ENCODE results near the gene CNR2.
"Not testable (repeated sequence)": the region's sequence is repeated elsewhere in the genome, so short reads cannot be mapped to it uniquely, and the experiment has no call there.

Gene CNR2

GRCh38 chr1:23916209-23917131 lies 3.3 kb upstream of the CNR2 start:
- DNase-seq (ENCODE audit: low read depth): peak; percentile 27

DNA sequence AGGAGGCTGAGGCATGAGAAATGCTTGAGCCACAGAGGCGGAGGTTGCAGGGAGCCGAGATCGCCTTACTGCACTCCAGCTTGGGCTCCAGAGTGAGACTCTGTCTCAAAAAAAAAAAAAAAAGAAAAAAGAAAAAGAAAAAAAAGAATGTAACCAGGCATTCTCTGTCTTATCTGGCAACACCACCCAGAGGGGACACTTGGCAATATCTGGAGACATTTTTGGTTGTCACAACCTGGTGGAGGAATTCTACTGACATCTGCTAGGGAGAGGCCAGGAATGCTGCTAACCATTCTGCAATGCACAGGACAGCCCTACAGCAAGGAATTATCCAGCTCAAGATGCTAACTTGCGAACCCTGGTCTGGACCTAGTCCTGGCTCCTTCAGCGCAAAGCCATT lies 2.3 kb upstream of the CNR2 start:
- no peak for DNase-seq (ENCODE audit: low read depth)

GRCh38 chr1:23914921-23915320 lies 1.8 kb upstream of the CNR2 start:
- DNase-seq (ENCODE audit: low read depth): no peak

DNA sequence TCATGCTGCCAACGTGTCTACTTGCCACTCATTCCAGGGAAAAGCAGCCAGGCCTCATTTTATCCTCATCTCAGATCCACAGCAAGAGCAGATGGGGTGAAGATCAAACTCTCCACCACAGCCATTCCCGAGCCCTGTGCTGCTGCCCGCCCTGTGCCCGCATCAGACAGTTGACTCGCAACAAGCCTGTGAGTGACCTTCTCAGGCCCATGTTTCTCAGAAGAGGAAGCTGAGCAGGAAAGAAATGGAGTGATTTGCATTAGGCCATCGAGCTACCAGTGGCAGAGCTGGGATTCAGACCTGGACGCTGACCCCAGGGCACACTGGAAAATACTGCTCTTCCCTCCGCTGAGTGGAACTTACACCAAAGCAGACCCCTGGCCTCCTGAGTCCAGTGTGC lies 1.2 kb downstream of the CNR2 start:
- no peak for DNase-seq (ENCODE audit: low read depth)

- DNase-seq (ENCODE audit: low read depth): no peak
Observed at GRCh38 chr1:23910553-23911246, 2.5 kb downstream of the CNR2 start.

GRCh38 chr1:23910144-23910543 lies 3.0 kb downstream of the CNR2 start:
- no peak for DNase-seq (ENCODE audit: low read depth)

DNA sequence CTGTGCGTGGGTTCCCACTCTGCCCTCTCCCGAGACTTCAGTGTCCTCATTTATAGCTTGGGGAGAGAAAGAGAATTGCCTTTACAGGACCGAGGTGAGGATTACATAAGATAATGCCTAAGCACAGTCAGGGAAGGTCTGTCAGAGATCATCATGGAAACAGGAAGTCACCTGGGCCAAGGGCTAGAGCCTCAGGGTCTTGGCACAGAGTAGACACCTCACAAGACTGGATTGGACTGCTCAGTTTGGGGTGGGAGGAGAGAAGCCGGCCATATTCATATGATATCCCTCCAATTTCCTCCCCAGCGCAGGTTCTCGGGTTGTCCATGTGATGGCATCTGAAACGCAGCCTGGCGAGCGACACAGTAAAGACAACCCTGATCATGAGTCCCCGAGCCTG lies 3.8 kb downstream of the CNR2 start:
- no peak for DNase-seq (ENCODE audit: low read depth)

- no peak for DNase-seq (ENCODE audit: low read depth)
Observed at GRCh38 chr1:23908453-23909341, 4.5 kb downstream of the CNR2 start.

DNA sequence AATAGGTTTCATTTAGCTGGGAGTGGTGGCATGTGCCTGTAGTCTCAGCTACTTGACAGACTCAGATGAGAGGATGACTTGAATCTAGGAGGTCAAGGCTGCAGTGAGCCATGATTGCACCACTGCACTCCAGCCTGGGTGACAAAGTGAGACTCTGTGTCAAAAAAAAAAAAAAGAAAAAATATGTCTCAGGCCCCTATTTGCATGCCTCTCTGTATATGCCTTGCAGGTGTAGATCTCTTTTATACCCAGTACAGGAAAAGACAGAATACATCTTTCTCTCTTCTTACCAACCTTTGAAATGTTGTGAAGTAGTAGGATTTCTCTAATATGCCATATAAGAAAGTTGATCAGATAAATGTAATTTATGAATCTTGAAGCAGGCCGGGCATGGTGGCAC lies 6.4 kb downstream of the CNR2 start:
- no peak for DNase-seq (ENCODE audit: low read depth)

DNA sequence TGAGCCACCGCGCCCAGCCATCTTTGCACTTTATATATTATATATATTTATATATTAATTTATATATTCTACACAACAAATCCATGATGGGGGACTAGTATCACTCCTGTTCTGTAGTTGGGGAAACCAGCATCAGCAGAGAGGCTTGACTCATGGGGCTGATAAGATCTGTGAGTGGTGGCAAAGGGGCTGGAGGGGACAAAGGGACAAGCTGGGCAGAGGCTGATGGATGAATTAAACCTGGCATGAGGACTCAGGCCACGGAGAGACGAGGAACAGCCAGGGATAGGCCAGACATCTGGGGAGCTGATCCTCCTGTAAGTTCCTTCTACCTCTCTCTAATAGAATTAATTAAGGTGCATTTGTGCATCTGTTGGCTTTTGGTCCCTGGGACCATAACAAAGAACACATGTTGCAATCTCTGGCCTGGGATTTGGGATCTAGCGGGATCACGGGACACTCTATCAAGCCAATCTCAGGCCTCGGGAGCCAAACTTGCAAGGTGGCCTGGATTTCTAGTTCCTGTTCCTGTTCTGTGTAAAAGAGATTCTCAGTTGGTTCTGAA lies 7.6 kb downstream of the CNR2 start:
- DNase-seq (ENCODE audit: low read depth): no peak

GRCh38 chr1:23904748-23905357 lies 8.3 kb downstream of the CNR2 start:
- no peak for DNase-seq (ENCODE audit: low read depth)

DNA sequence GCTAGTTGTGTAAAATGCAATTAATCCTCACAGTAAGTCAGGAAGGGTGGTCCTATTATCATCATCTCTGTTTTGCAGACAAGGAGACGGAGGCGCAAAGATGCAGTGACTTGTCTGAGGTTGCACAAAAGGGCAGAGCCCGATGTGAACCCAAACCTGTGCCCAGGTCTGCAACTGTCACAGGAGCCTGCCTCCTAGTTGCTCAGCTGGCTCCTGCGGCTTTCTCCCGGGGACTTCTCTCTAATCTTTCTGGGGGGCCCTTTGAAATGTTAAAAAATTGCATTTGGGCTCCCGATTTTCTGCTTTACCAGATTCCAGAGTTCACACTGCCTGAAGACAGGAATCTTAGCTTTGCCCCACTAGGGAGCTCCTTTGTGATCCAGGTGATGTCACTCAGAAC lies 9.4 kb downstream of the CNR2 start:
- DNase-seq (ENCODE audit: low read depth): no peak

- no peak for DNase-seq (ENCODE audit: low read depth)
Observed at GRCh38 chr1:23902321-23903278, 10.6 kb downstream of the CNR2 start.

DNA sequence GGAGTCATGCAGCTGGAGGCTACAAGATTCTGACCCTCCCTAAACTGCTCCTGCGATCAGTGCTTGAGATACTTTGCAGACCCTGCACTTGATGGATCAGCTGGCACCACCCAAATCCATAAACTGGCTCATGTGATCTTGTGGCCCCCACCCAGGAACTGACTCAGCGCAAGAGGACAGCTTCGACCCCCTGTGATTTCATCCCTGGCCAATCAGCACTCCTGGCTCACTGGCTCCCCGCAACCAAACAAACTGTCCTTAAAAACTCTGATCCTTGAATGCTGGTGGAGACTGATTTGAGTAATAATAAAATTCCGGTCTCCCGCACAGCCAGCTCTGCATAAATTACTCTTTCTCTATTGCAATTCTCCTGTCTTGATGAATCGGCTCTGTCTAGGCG lies 13.1 kb downstream of the CNR2 start:
- not testable (repeated sequence) for DNase-seq (ENCODE audit: low read depth)

- no peak for DNase-seq (ENCODE audit: low read depth)
Observed at GRCh38 chr1:23899070-23899469, 14.1 kb downstream of the CNR2 start.

GRCh38 chr1:23897083-23897482 lies 16.1 kb downstream of the CNR2 start:
- DNase-seq (ENCODE audit: low read depth): no peak

- no peak for DNase-seq (ENCODE audit: low read depth)
Observed at GRCh38 chr1:23896491-23896890, 16.7 kb downstream of the CNR2 start.

DNA sequence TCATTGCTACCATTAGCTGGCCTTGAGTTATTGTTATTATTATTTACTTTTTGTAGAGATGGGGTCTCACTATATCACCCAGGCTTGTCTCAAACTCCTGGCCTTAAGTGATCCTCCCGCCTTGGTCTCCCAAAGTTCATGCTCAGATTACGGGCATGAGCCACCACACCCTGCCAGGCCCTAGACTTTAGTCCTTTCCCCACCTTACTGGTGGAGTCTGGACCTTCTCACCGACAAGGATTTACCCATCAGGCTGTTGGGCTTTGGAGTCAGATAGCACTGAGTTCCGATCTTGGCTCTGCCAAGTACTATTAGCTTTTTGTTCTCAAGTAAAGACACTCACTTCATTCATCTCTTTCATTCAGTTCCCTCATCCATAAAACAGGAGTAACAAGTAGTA lies 17.2 kb downstream of the CNR2 start:
- DNase-seq (ENCODE audit: low read depth): no peak

- no peak for DNase-seq (ENCODE audit: low read depth)
Observed at GRCh38 chr1:23895082-23895481, 18.1 kb downstream of the CNR2 start.

GRCh38 chr1:23889074-23889473 lies 24.1 kb downstream of the CNR2 start:
- DNase-seq (ENCODE audit: low read depth): no peak

All from stimulated activated CD8-positive, alpha-beta memory T cell treated with anti-CD3 and anti-CD28 coated beads, Interleukin-15, amount 100 ng/mL, for 1 hour (primary cell).